Heart left ventricle (tissue), 16 donors: Measurements from ENCODE around the gene KMO. TPM values are rescaled to one million over a fixed set of nuclear protein-coding genes. Genes with fewer than 3 reads are reported as not detected.
A peak's percentile ranks its signal among the peaks of the same experiment; 100 is the strongest.

Source experiments
- ATAC-seq, 4 donors: fragments of 200-7000 bp; cut with Tn5 transposase; one replicate each; pipeline ENCODE4 v1.9.1; 2020 to 2022; ENCODE audit warnings: moderate library complexity in 4 of 4, mild to moderate bottlenecking in 3 of 4, moderate number of reproducible peaks in 1 of 4
- DNase-seq, 5 donors: peaks; one replicate each; pipeline ENCODE4 v3.0.0-alpha.2; 2020
- H3K27ac ChIP-seq, 12 donors: fragments of 200-600 bp; sonication (generic) in 4 of 12; one replicate each; pipeline versions ENCODE4 v1.5.0 to v1.8.0; 2016 to 2022; ENCODE audit warnings: mild to moderate bottlenecking in 2 of 12
- H3K27me3 ChIP-seq, 9 donors: fragments of 200-600 bp; sonication (generic) in 2 of 9; one replicate each; pipeline versions ENCODE4 v1.5.1 to v1.8.0; 2016 to 2022; ENCODE audit warnings: mild to moderate bottlenecking in 3 of 9
- H3K36me3 ChIP-seq, 9 donors: fragments of 200-600 bp; sonication (generic) in 2 of 9; one replicate each; pipeline versions ENCODE4 v1.5.0 to v1.8.0; 2018 to 2022; ENCODE audit warnings: mild to moderate bottlenecking in 2 of 9
- H3K4me1 ChIP-seq, 12 donors: fragments of 200-600 bp; sonication (generic) in 4 of 12; one replicate each; pipeline versions ENCODE4 v1.5.0 to v1.8.0; 2016 to 2022; ENCODE audit warnings: mild to moderate bottlenecking in 3 of 12
- H3K4me3 ChIP-seq, 12 donors: fragments of 200-600 bp; sonication (generic) in 4 of 12; one replicate each; pipeline versions ENCODE4 v1.5.0 to v1.8.0; 2017 to 2022; ENCODE audit warnings: mild to moderate bottlenecking in 9 of 12, moderate library complexity in 4 of 12
- H3K9me3 ChIP-seq, 12 donors: fragments of 200-600 bp; sonication (generic) in 4 of 12; one replicate each; pipeline versions ENCODE4 v1.5.0 to v1.8.0; 2016 to 2022; ENCODE audit warnings: mild to moderate bottlenecking in 1 of 12
- CTCF ChIP-seq, 12 donors: fragments of 200-600 bp; sonication (generic) in 4 of 12; IDR thresholded peaks; one replicate each; pipeline versions ENCODE4 v1.5.0 to v1.8.0; 2018 to 2022; ENCODE audit warnings: antibody characterized with exemption in 12 of 12, mild to moderate bottlenecking in 5 of 12
- POLR2A ChIP-seq, 2 donors: fragments of 450-650 bp; IDR thresholded peaks; one replicate each; pipeline ENCODE4 v1.6.1; 2017; ENCODE audit warnings: antibody characterized with exemption in 2 of 2, mild to moderate bottlenecking in 2 of 2, moderate library complexity in 2 of 2
- WGBS, 4 donors: extraction: QIAGEN DNeasy Blood & Tissue Kit in 2 of 4; methylation state at CpG; one replicate each; pipeline versions ENCODE4 v1.1.5 to v1.1.7; 2013 to 2018; 5-methylcytosine and 5-hydroxymethylcytosine counted together
- intact Hi-C, 10 donors: fragments of 100-400 bp; cut with DNase I; formaldehyde crosslinking; loops; one replicate each; pipeline versions ENCODE4 v1.11.1 to v1.14.2; 2022
- polyA plus RNA-seq, 2 donors: library from polyadenylated mRNA; stranded (reverse); fragments of 200-250 nt; gene quantifications; one replicate each; pipeline ENCODE4 v1.2.3, GENCODE V29; 2013
- total RNA-seq, 9 donors: library from RNA; depleted of rRNA in 2 of 9; stranded (reverse); fragments of >200 nt in 2 of 9; fragmentation: NEBNext Ultra II Directional in 3 of 9; extraction: Animal tissue kit (Norgen Biotek cat#: 25700) in 3 of 9; gene quantifications; one replicate each; pipeline versions ENCODE4 v1.1.0 to v1.2.4, GENCODE V29; 2016 to 2023
- donor health status: ischemic (EF 13 %, LVEDD 7.1; RV severe dilation, severe dysfunction).
- donor health status: healthy with polysubstance abuse.
- donor health status: DM: no; HTN: yes; CAD: no.
- donor health status: DM: no; HTN: no; CAD: no.
- donor health status: ischemic (EF 25% LVEDD 6.9; RV normal size, moderate dysfunction).
- donor health status: ischemic (EF 25% LVEDD 5.7; RV mildly dilated, moderate dysfunction).
- donor health status: healthy.
- donor health status: DM: yes; HTN: yes; CAD: no.
- donor health status: ischemic (EF 35%, LVEDD 5.7; RV mildly dilated, moderate dysfunction).
- donor health status: nonischemic (EF 11% LVEDD 7.7; RV severe dilation, severe dysfunction).
- donor health status: DM: yes; HTN: yes; CAD: no.
- donor health status: PGD.
- donor health status: ischemic (EF 29% LVEDD 5.4; RV normal size, mild dysfunction).
- donor health status: nonischemic (EF 23%, LVEDD 6.1; RV moderate dilation, normal function).

The KMO gene
- total and polyA plus RNA-seq, 11 donors = 0.07 to 3.9 (median 0.15) TPM; not detected in 3

DNA sequence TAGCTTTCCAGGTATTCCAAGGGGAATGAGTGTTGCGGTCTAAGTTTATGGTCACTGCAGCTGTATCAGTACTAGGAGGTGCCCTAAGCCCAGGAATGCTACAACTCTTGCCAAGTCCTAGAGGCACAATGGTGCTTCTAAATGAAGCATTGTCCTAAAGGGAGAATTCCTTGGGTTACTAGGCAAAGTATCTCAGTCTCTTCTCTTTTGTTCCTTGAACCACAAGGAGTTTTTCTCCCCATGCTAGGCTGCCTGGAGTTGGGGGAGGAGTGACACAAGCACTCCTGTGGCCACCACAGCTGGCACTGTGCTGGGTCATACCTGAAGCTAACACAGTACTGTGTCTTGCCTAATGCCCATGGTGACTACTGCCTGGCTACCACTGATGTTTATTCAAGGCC is 50.7 kb downstream of the KMO start:
- no peak for TF ChIP-seq POLR2A (IDR thresholded peaks at IDR 0.05)
- no peak for TF ChIP-seq CTCF (IDR thresholded peaks at IDR 0.05)
- H3K27ac ChIP-seq = no peak overlapping the region
- WGBS, 4 donors = 70 to 91% (median 84%) methylated on average over 1 of the region's 1 CpG
- ATAC-seq = no peak
- no peaks in the 10 kb centered on the region for H3K36me3 ChIP-seq
- no peaks in the 10 kb centered on the region for H3K4me1 ChIP-seq
- H3K4me3 ChIP-seq = no peak overlapping the region
- no peaks in the 10 kb centered on the region for H3K9me3 ChIP-seq
- intact Hi-C loops = no loop called here
- H3K27me3 ChIP-seq = no peaks in the 10 kb centered on the region
- DNase-seq = no peak

GRCh38 chr1:241586905-241587512 is 54.8 kb downstream of the KMO start:
- intact Hi-C loops = no loop called here
- ATAC-seq (no peak), DNase-seq (no peak)
- 77 to 85% (median 81%) methylated on average over 14 of the region's 14 CpGs for WGBS, 4 donors
- Histone ChIP-seq H3K4me1 (no peaks in the 10 kb centered on the region), H3K36me3 (no peaks in the 10 kb centered on the region), H3K27me3 (no peaks in the 10 kb centered on the region), H3K4me3 (no peak overlapping the region), H3K27ac (no peak overlapping the region), H3K9me3 (no peaks in the 10 kb centered on the region)
- TF ChIP-seq CTCF (IDR thresholded peaks at IDR 0.05) (no peak), POLR2A (IDR thresholded peaks at IDR 0.05) (no peak)

- ATAC-seq (no peak), DNase-seq (no peak)
- Histone ChIP-seq H3K4me1 (no peaks in the 10 kb centered on the region), H3K4me3 (no peak overlapping the region), H3K27ac (peak overlapping the region in 1 of 12 donors; percentile 33), H3K9me3 (no peaks in the 10 kb centered on the region), H3K36me3 (peaks cover 0 to 4% (median 0%) of the 10 kb centered on the region in 9 donors), H3K27me3 (no peaks in the 10 kb centered on the region)
- intact Hi-C loops = no loop called here
- no peak for TF ChIP-seq POLR2A (IDR thresholded peaks at IDR 0.05)
- no peak for TF ChIP-seq CTCF (IDR thresholded peaks at IDR 0.05)
- WGBS, 4 donors = 90 to 92% (median 91%) methylated on average over 7 of the region's 7 CpGs
These were observed 57.3 kb downstream of the KMO start for GRCh38 chr1:241589521-241589920.

DNA sequence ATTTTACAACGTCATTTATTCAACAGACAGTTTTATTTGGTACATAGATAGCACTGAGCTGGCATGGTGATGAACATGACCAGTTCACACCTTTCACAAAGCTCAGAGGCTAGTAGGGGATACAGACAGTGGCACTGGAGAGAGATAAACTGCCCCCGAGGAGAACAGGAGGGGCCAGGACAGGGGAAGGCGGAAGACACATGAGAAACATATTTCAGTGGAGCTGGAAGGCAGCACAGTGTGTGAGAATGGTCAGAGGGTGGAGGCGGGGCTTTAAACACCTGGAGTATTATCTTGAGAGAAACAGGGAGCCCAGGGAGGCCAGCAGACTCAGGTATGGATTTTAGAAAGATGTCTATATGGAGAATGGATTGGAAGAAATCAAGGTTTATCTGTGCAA is 58.5 kb downstream of the KMO start:
- intact Hi-C loops = no loop called here
- Histone ChIP-seq H3K27me3 (no peaks in the 10 kb centered on the region), H3K4me3 (no peak overlapping the region), H3K36me3 (peaks cover 0 to 4% (median 0%) of the 10 kb centered on the region in 9 donors), H3K27ac (no peak overlapping the region), H3K4me1 (no peaks in the 10 kb centered on the region), H3K9me3 (no peaks in the 10 kb centered on the region)
- whole genome bisulfite sequencing, 4 donors = 56 to 62% (median 60%) methylated on average over 4 of the region's 4 CpGs
- no peak for DNase-seq
- ATAC-seq = no peak
- TF ChIP-seq CTCF (IDR thresholded peaks at IDR 0.05) (no peak), POLR2A (IDR thresholded peaks at IDR 0.05) (no peak)
